SK-N-MC (cell line): ENCODE results near the gene AGBL1.

Experiments
- EZH2 ChIP-seq: fragments of 200-600 bp; sonication (generic); IDR thresholded peaks from one replicate; pipeline ENCODE4 v1.6.1; 2017; ENCODE audit warnings: antibody characterized with exemption
- POLR2AphosphoS5 ChIP-seq: IDR thresholded peaks from 2 replicates; pipeline ENCODE4 v1.6.1; 2012; ENCODE audit warnings: mild to moderate bottlenecking, low read depth, low read length, borderline replicate concordance

DNA sequence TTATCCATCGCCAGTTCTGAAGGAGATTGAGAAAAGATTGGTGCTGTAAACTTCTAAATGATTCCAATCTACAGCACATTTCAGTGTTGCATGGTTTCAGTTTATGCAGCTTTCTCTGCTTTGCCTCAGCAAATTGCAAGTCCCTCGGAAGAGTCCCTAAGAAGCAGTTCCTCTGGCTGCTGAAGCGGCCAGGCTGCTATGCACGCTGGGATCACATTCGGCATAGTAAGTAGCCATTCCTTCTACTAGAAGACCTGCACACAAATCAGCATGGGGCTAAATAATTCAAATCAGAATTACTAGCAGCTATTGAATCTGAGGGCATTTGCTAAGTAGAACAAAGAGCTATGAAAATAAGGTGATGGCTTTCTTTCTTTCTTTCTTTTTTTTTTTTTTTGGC is 769.5 kb downstream of the AGBL1 start:
- TF ChIP-seq POLR2AphosphoS5 (no peak), EZH2 (no peak)
